OCI-LY1 (cell line): ENCODE results near the gene TSNAXIP1.

Experiments
- H2AFZ ChIP-seq: fragments of 200-600 bp; sonication (generic), shearing (Covaris generic); 2 replicates; pipeline ENCODE4 v1.6.0; 2014; ENCODE audit warnings: antibody characterized with exemption, mild to moderate bottlenecking, low read length
- H3F3A ChIP-seq: fragments of 200-600 bp; sonication (generic), shearing (Covaris generic); 2 replicates; pipeline ENCODE4 v1.6.0; 2014; ENCODE audit warnings: mild to moderate bottlenecking, antibody characterized with exemption, low read length, moderate library complexity; ENCODE audit not compliant: insufficient read depth
- H3K27ac ChIP-seq: fragments of 200-600 bp; sonication (generic); 2 replicates; pipeline ENCODE4 v1.5.1; 2014; ENCODE audit warnings: low read length, mixed run types, mild to moderate bottlenecking, low read depth; ENCODE audit not compliant: poor library complexity, severe bottlenecking
- H3K27me3 ChIP-seq: fragments of 200-600 bp; sonication (generic); 2 replicates; pipeline ENCODE4 v1.6.0; 2014; ENCODE audit warnings: antibody characterized with exemption, mild to moderate bottlenecking, low read length, moderate library complexity; ENCODE audit not compliant: insufficient read depth
- H3K36me3 ChIP-seq: fragments of 200-600 bp; sonication (generic); 2 replicates; pipeline ENCODE4 v1.6.1; 2014; ENCODE audit warnings: mild to moderate bottlenecking, antibody characterized with exemption, low read length, moderate library complexity, mixed read lengths; ENCODE audit not compliant: insufficient read depth
- H3K4me1 ChIP-seq: fragments of 200-600 bp; sonication (generic); 2 replicates; pipeline ENCODE4 v1.5.1; 2014; ENCODE audit warnings: mild to moderate bottlenecking, low read length, moderate library complexity; ENCODE audit not compliant: insufficient read depth, severe bottlenecking
- H3K4me2 ChIP-seq: fragments of 200-600 bp; sonication (generic), shearing (Covaris generic); 2 replicates; pipeline ENCODE4 v1.6.1; 2014; ENCODE audit warnings: low read length
- H3K4me3 ChIP-seq: fragments of 200-600 bp; sonication (generic); 2 replicates; pipeline ENCODE4 v1.5.1; 2014; ENCODE audit warnings: low read length, low read depth, mild to moderate bottlenecking, mixed read lengths; ENCODE audit not compliant: poor library complexity, severe bottlenecking
- H3K79me2 ChIP-seq: fragments of 200-600 bp; shearing (Covaris generic); 2 replicates; pipeline ENCODE4 v1.6.1; 2016; ENCODE audit warnings: mixed run types, low read length, mixed read lengths; ENCODE audit not compliant: insufficient read depth
- H3K9ac ChIP-seq: fragments of 200-600 bp; sonication (generic), shearing (Covaris generic); 2 replicates; pipeline ENCODE4 v1.6.1; 2014; ENCODE audit warnings: mild to moderate bottlenecking, low read length, mixed read lengths
- H3K9me2 ChIP-seq: fragments of 200-600 bp; sonication (generic), shearing (Covaris generic); 2 replicates; pipeline ENCODE4 v1.6.1; 2014; ENCODE audit warnings: low read depth, mild to moderate bottlenecking, low read length, mixed read lengths
- H3K9me3 ChIP-seq: fragments of 200-600 bp; shearing (Covaris generic); 2 replicates; pipeline ENCODE4 v1.6.1; 2014; ENCODE audit warnings: low read length, mixed read lengths
- H4K20me1 ChIP-seq: fragments of 200-600 bp; sonication (generic), shearing (Covaris generic); 2 replicates; pipeline ENCODE4 v1.6.0; 2016; ENCODE audit warnings: mild to moderate bottlenecking, low read length; ENCODE audit not compliant: insufficient read depth
- EZH2 ChIP-seq: fragments of 200-600 bp; sonication (generic), shearing (Covaris generic); IDR thresholded peaks from 2 replicates; pipeline ENCODE4 v1.8.0; 2017; ENCODE audit warnings: borderline replicate concordance, mixed run types, mild to moderate bottlenecking, antibody characterized with exemption, low read length, moderate library complexity, mixed read lengths
- TF ChIP-seq, protein P1 (sequence below): fragments of 200-600 bp; sonication (generic), shearing (Covaris generic); IDR thresholded peaks from 2 replicates; pipeline ENCODE4 v1.5.1; 2017; ENCODE audit warnings: mild to moderate bottlenecking, antibody characterized with exemption, low read length, moderate library complexity, mixed read lengths

TSNAXIP1 gene

GRCh38 chr16:67775273-67775672, 31.4 kb upstream of the TSNAXIP1 start:
- Histone ChIP-seq H3K27me3 (no peaks in the 10 kb centered on the region), H2AFZ (no peak overlapping the region), H4K20me1 (no peaks in the 10 kb centered on the region), H3F3A (no peaks in the 10 kb centered on the region), H3K9me3 (no peaks in the 10 kb centered on the region), H3K79me2 (no peaks in the 10 kb centered on the region; the same call in 1 of the 2 replicates), H3K4me2 (no peak overlapping the region), H3K9me2 (no peaks in the 10 kb centered on the region), H3K9ac (no peak overlapping the region), H3K27ac (no peak overlapping the region), H3K4me1 (no peaks in the 10 kb centered on the region), H3K4me3 (no peak overlapping the region), H3K36me3 (peaks cover 19% of the 10 kb centered on the region)
- TF ChIP-seq, protein P1, sequence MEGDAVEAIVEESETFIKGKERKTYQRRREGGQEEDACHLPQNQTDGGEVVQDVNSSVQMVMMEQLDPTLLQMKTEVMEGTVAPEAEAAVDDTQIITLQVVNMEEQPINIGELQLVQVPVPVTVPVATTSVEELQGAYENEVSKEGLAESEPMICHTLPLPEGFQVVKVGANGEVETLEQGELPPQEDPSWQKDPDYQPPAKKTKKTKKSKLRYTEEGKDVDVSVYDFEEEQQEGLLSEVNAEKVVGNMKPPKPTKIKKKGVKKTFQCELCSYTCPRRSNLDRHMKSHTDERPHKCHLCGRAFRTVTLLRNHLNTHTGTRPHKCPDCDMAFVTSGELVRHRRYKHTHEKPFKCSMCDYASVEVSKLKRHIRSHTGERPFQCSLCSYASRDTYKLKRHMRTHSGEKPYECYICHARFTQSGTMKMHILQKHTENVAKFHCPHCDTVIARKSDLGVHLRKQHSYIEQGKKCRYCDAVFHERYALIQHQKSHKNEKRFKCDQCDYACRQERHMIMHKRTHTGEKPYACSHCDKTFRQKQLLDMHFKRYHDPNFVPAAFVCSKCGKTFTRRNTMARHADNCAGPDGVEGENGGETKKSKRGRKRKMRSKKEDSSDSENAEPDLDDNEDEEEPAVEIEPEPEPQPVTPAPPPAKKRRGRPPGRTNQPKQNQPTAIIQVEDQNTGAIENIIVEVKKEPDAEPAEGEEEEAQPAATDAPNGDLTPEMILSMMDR: no peak
- no peak for TF ChIP-seq EZH2

GRCh38 chr16:67779256-67780014, 27.3 kb upstream of the TSNAXIP1 start:
- H3K79me2 ChIP-seq: no peaks in the 10 kb centered on the region; the same call in 1 of the 2 replicates
- H3K27me3 ChIP-seq: no peaks in the 10 kb centered on the region
- H3K9ac ChIP-seq: no peak overlapping the region
- no peaks in the 10 kb centered on the region for H3K9me3 ChIP-seq
- no peak overlapping the region for H3K27ac ChIP-seq
- no peaks in the 10 kb centered on the region for H4K20me1 ChIP-seq
- no peak overlapping the region for H3K4me2 ChIP-seq
- no peak for TF ChIP-seq EZH2
- TF ChIP-seq, protein P1: no peak
- peaks cover 12% of the 10 kb centered on the region for H3K4me1 ChIP-seq
- no peaks in the 10 kb centered on the region for H3F3A ChIP-seq
- no peaks in the 10 kb centered on the region for H3K9me2 ChIP-seq
- no peak overlapping the region for H2AFZ ChIP-seq
- peaks cover 1% of the 10 kb centered on the region; the same call in 1 of the 2 replicates for H3K36me3 ChIP-seq
- H3K4me3 ChIP-seq: no peak overlapping the region

- no peak overlapping the region for H3K9ac ChIP-seq
- H3K27ac ChIP-seq: peak overlapping the region; percentile 35
- peaks cover 12% of the 10 kb centered on the region for H3K4me1 ChIP-seq
- no peaks in the 10 kb centered on the region; the same call in 1 of the 2 replicates for H3K79me2 ChIP-seq
- H3K4me3 ChIP-seq: no peak overlapping the region
- TF ChIP-seq EZH2: no peak
- TF ChIP-seq, protein P1: no peak
- H3K9me2 ChIP-seq: no peaks in the 10 kb centered on the region
- no peak overlapping the region for H2AFZ ChIP-seq
- H3F3A ChIP-seq: no peaks in the 10 kb centered on the region
- no peaks in the 10 kb centered on the region; the same call in 1 of the 2 replicates for H3K36me3 ChIP-seq
- H3K27me3 ChIP-seq: no peaks in the 10 kb centered on the region
- H4K20me1 ChIP-seq: no peaks in the 10 kb centered on the region
- no peak overlapping the region for H3K4me2 ChIP-seq
- no peaks in the 10 kb centered on the region for H3K9me3 ChIP-seq
These were observed 25.7 kb upstream of the TSNAXIP1 start for GRCh38 chr16:67780847-67781564.
